Activated CD8-positive, alpha-beta memory T cell treated with anti-CD3 and anti-CD28 coated beads, Interleukin-2, amount 50 U/mL, for 1 hour (primary cell): ENCODE results near the gene RAB1A.

Experiments
- DNase-seq: peaks from one replicate; pipeline ENCODE4 v3.0.0-alpha.2; 2020; ENCODE audit errors: extremely low read depth

RAB1A gene

DNA sequence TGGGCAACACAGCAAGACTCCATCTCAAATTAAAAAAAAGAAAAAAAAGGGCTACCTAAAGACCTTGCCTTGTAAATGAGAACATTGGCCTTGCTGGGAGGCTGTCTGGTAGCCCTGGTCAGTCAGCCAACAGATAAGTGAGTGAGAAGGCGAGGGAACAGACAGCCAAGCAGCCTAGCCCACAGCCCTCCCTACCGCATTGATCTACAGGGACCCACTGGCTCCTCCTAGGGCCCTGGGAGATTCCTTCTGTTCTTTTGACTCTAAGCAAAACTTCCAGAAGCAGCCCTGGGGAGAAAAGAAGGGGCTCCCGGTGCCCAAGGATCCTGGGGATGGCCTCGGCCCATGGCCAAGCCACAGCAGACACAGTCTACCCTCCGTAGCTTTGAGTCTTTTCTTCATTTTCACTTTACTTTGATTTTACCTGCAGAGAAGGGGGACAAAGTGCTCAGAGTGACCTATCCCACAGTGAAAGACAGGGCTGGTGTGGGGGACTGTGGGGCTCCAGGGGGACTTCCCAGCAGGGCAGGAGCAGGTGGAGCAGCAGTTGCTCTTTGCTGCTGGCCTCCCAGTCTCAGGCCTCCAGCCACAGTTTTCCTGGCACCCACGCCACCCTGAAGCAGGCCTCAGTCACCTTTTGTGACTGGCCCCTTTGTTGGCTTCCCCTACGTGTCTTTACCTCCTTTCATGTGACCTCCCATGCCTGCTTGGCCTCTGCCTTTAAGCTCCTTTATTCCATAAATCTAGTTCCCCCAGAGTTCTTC, 68.6 kb downstream of the RAB1A start:
- DNase-seq = no peak

DNA sequence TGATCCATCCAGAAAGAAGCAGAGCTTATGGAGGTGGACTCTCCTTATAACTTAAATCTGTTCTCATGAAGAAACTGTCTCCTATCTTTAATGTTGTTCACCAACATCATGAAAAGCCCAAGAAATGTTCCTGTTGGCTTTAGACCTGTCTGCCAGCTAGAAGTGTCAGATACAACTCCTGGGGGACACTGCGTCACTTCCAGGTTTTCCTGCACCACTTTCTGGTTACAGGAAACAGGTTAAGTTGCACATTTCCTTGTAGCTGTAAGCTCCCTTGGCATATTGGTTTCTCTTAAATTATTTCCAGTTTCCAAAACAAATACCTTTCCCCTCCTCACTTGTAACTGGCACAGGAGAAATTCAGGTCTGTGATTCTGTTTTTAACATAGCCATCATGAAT, 70.8 kb downstream of the RAB1A start:
- no peak for DNase-seq

DNA sequence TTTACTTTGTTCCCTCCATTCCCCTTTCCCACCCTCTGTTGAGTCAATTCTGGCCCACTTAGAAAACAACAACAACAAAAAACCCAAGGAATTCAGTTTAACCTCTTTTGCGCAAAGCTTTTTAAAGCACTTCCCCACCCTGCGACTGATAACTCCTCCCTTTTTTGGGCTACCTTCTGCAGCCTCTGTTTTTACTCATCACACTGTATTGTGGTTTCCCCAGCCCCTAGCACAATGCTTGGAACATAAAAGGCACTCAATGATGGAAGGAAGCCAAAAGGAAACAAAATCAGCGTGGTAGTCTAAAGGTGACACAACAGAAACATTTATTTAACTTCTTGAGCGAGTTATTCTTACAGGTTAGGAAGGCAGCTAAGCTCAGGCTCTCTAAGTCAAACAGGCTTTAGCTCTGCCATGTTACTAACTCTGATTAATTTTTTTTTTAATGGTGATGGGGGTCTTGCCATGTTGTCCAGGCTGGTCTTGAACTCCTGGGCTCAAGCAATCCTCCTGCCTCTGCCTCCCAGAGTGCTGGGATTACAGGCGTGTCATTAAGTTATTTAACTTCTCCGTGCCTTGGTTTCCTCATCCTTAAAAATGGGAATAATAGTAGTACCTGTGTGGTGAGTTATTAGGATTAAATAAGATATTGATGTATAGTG, 72.4 kb downstream of the RAB1A start:
- peak; percentile 53 for DNase-seq

DNA sequence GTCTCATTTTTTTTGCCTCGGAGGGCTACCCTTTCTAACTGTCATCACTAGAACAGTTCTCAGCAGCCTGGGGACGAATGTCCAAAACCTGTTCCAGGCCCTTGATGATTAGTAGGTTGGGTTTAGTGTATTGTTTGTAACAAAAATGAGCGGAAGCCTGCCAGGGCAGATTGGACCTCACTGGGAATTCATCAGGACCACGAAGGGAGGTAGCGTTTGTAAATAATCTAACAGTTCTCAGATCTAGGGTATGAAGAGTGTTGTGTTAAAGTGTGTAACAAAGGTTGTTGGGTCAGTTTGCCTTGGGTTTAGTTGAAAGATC, 72.9 kb downstream of the RAB1A start:
- no peak for DNase-seq

DNA sequence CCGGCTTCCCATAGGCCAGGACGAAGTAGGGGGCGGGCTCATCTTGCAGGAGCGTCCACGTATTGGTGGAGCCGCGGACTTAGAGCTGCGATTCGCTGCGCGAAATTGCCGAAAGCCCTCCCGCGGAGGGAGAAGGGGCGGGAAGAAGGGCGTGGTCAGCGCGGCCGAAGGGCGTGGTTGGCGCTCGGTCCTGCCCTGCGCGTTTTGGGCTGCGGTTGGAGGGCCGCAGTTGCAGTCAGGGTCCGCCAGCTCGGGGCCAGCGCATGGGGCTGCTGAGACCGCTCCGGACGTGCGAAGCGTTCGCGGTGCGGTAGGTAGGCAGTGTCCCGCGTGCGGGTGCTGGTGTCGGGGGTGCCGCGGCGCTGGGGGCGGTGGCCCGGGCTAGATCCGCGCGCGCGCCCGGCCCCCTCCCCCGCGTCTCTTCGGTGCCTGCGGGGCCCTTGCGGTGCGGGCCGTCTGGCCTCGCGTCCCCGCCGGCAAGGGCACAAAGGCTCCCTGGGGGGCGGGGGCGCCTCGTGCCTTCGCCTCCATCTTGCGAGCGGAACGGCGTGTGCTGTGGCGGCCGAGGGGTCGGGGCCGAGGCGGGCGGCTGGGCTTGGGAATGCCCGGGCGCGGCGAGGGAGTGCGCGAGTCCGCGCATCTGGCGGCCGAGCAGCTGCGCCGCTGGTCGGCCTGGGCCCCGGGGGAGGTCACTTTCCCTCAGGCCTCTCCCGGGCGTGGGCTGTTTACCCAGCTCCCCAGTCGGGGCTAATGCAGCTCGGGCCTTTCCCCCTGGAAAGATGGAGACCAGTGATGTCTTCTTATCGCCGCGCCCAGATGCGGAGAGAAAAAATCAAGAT, 73.5 kb downstream of the RAB1A start, which contains the start of gene CEP68:
TSS of gene CEP68 (plus strand) at position 202 of the 839 bp plus-strand sequence. CDS start 13,029 bp downstream, outside the sequence.
- DNase-seq = peak; percentile 90

DNA sequence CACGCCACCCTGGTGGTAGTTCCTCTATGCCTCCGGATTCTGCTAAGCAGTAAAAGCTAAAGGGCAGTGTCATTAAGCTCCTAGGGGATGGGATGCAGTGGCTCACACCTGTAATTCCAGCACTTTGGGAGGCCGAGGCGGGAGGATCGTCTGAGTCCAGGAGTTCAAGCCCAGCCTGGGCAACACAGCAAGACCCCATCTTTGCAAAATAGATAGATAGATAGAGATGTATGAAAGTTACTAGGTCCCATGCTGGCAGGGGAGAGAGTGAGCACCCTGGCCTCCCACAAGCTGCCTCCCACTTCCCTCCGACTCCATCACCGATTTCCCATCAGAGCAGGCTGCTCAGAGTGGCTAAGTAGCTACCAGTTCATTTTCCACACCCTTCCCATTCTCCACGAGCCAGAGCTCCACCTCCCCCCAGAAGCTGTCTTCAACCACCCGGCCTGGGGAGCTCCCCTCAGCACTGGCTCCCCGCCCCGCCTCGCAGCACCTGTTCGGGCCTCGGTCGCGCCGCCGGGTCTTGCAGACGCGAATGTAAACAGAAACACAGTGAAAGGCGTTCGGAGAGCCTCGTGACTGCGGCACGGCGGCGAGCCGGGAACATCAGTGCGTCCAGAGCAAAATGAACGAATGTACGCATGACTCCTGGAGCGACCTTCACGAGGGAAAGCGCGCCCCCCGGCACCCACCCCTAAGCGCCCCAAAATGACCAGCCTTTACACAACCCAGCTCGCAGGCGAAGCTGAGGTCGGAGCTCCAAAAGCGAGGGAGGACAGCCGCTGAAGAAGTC, 74.3 kb downstream of the RAB1A start:
- DNase-seq = no peak

DNA sequence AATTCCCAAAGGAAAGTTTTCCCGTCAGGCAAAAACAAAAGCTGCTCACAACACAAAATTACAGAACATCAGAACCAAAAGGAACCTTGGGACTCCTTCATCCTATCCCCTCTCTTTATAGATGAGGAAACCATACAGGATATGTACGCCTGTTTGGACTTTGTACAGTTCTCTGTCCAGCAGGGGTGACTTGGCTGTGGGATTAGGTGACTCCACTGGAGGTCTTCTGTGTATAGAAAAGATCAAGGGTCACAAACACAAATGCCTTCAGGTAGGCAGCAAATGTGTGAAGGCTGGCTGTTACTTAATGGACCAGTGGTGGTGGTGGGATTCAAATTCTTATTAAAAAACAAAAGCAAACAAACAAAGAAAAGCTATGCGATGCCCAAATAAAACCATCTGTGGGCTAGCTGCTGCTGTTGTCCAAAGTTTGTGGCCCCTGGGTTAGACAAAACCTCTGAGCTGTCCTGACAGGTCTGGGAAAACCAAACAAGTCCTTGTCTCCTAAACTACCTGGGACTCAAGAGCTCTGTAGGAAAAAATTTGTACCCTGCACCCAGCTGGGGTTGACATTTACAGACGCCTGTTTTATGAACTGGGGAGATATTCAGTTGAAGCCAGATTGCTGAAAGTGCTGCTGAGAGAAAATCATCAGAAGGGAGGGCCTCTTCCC, 75.0 kb downstream of the RAB1A start:
- no peak for DNase-seq

DNA sequence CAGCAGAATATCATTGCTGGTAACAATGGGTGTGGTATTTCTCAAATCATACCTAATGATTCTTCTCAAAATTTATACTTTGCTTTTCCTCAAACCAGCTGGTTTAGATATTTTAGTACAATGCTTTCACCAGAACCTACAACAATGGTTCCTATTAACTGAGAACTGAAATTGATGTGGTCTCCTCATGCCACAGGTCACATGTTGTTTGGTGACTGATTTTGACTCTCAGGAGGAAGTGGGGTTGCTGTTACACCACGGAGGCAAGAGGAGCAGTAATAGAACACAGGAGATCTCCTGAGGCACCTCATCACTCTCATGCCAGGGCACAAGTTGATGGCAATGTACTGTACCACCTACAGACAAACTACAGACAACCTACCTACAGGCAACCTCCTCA, 76.7 kb downstream of the RAB1A start:
- DNase-seq = no peak

DNA sequence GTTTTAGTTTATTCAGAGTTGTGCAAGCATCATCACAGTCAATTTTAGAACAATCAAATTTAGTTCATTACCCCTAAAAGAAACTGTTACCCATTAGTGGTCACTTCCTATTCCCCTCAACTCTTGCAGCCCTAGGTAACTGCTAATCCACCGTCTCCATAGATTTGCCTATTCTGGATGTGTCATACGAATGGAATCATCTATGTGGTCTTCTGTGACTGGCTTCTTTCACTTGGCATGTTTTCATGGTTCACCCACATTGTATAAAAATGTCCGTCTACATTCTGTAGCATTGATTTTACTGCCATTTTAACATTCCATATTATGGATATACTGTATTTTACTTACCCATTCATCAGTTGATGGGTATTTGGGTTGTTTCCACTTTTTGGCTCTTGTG, 79.0 kb downstream of the RAB1A start:
- DNase-seq = no peak

DNA sequence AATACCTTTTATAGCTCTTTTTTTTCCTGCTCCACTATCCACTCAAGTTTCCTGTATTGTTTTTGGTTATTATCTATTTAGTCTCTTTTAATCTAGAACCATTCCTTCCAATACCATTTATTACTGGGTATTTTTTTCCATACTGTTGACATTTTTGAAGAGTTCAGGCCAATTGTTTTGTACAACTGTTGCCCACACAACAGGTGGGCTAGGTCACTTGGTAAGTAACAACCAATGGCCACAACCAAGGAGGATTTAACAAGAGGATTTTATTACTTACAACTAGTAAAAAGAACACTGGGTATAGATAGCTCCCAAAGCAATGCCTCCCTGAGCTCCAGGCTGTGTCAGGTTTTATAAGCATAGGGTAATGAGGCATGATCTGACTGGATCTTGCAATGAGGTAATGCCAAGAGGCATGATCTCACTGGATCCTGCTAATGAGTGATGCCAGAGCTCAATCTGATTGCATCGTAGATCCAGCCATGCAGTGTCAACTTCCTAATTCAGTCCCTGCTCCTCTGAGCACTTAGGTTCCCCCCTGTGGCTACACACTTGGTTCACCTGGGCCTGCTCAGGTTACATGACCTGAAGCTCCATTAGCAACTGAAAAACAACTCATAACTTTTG, 80.8 kb downstream of the RAB1A start:
- no peak for DNase-seq

DNA sequence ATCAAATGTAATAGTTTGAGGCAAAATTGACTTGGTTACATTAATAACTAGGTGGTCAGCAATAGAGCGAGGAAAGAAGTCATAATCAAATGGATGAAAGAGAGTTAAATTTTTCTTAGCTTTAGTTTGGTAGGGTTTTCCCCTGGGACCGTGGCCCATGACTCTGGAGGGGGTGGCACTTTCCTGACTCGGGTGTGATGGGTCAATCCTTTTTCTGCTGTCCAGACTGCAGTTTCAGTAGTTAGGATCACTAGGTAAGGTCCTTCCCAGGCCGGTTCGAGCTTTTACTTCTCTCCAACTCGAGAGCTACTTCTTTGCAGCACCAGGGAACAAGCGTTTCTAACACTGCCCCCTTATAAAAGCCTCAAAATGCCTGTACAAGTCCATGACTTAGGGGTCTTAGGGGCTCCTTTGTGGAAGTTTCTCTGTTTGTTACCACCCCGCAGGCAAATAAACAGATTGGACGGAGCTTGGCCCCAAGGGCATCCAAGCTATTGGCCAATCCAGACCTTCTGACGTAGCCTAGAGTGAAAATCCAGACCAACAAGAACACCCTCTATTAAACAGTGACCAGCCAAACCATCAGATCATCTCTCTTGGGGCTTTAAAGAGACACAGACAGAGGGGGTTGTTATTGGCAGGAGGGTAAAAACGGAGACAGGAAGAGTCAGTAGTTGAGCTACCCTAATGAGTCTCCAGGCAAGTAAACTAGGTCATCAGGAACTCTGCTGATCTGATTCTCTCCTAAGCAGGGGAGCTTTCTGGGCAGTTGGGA, 83.1 kb downstream of the RAB1A start:
- DNase-seq = no peak

DNA sequence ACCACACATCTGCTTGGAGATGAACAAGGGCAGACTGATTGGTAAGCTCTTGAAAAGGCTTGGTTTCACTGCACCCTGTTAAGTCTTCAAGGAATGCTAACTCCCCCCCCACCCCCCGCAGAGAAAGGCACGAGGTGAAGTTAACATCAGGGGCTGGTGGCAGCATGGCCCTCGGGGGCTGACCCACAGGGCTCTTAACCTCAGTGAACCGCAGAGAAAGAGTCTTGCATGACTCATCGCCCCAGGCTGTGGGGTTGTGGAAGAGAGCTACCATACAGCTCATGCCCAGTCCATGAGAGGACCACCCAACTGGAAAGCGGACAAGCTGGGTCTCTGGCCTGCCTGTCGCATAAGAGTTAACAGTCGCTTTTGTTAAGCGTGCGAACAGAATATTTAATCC, 84.3 kb downstream of the RAB1A start:
- no peak for DNase-seq

DNA sequence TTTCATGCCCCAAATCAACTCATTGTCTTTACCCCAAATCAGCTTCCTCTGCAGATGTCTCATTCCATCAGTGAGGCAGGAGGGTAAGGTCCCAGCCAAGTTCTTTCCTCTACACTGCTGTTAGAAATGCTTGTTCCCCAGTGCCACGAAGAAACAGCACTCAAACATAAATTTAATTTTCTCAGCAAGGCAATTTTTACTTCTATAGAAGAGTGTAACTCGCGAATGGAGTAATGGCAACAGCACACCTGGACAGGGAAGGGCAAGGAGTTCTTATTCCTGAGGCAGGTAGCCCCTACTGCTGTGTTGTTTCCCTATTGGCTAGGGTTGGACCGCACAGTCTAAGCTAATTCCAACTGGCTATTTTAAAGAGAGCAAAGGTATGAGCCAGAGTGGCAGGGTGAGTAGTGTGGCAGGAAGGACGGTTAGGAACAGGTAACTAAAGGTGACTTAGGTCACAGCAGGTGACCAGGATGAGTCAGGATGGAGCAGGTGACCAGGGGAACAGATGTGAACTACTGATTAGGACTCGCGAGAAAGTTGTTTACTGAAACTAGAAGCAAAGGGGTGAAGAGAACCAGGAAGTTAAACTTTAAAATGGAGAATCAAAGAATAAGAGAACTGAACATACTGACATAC, 85.7 kb downstream of the RAB1A start:
- DNase-seq = no peak

DNA sequence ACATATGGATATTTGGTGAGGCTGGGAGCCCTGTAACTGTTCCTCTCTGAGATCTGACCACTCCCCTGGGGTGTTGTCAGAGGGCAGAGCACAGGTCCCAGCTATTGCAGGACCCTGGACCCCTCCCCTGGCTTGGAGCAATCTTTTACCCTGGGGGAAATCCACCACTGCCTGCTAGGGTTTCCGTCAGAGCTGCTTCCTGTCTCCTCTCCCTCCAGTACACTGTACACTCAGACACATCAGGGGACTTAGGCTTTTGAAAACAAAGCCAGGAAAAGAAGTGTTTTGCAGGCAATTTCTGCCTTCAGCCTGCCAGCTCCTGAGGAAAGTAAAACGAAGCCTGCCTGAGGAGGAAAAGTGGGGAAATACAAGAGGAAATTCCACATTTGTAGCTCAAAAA, 86.9 kb downstream of the RAB1A start:
- DNase-seq = no peak

DNA sequence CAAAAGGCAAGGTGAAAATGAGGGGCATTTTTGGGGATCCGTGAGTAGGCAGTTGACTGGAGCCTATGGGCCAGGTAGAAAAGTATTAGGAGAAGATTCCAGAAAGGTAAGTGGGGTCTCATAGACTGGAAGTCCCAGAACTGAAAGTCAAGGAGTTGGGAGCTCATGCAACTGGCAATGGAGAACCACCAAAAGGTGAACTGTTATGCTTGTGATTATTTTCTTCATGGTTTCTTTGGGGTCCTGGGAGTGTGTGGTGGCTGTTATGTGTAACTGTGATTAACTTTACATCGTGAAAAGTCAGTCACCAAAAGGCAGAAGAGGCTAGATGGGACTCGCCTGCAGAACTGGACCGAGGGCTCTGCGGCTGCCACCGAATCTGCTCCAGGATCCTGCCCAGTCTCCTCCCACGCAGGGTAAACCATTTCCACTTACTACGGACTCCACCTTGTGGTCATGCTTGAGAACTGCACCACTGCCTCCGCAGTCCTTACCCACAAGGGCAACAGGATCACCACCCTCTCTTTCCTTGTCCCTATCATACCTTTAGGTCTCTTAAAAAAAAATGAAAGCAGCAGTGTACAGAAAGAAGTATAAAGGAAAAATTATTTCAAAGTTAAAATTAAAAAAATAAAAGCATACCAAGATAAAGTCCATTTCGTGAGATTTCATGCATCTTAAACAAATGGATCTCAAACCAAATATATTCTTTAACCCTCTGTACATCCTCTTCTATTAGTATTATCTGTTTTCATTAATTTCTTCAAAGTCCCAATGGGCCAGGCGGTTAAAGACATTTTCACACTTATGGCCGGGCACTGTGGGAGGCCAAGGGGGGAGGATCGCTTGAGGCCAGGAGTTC, 89.3 kb downstream of the RAB1A start:
- DNase-seq = peak; percentile 40

DNA sequence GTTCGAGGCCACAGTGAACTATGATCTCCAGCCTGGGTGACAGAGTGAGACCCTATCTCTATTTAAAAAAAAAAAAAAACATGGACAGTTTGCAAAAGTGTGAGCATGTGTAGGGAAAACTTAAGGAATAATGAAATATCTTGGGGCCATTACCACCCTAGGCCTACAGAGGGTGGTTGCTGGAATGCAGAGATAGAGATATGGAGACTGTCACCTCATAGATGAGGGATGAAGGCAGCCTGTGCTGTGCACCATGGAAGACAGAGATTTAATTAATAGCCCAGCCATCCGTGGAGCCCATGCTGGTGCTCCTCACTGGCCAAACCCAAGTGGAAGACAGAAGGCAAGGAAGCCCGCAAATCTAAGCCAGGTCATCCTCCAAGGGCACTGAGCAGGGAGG, 90.3 kb downstream of the RAB1A start:
- DNase-seq = no peak

DNA sequence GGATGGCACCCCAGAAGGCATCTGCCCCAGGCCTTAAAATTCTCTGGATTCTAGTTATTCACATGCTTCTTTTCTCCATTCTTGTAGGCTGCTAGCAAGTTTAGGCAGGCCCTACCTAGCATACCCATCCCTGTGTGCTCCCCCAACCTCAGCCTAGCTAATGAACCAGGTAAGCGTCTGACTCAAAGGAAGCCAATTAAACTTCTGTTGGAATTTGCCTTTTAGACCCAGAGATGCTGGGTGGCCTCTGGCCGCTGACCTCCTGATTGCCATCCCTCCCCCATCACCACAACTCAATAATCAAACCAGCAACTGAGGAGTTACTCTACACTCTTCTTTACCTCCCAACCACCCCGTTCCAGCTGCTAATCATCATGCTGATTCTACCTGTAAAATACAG, 92.7 kb downstream of the RAB1A start:
- DNase-seq = no peak
